Putamen (tissue), 1 donor: ENCODE results near the gene SLC66A2.

Experiments
- DNase-seq: peaks from one replicate; pipeline ENCODE4 v3.0.0-alpha.2; 2016; ENCODE audit warnings: low spot score

SLC66A2 gene

DNA sequence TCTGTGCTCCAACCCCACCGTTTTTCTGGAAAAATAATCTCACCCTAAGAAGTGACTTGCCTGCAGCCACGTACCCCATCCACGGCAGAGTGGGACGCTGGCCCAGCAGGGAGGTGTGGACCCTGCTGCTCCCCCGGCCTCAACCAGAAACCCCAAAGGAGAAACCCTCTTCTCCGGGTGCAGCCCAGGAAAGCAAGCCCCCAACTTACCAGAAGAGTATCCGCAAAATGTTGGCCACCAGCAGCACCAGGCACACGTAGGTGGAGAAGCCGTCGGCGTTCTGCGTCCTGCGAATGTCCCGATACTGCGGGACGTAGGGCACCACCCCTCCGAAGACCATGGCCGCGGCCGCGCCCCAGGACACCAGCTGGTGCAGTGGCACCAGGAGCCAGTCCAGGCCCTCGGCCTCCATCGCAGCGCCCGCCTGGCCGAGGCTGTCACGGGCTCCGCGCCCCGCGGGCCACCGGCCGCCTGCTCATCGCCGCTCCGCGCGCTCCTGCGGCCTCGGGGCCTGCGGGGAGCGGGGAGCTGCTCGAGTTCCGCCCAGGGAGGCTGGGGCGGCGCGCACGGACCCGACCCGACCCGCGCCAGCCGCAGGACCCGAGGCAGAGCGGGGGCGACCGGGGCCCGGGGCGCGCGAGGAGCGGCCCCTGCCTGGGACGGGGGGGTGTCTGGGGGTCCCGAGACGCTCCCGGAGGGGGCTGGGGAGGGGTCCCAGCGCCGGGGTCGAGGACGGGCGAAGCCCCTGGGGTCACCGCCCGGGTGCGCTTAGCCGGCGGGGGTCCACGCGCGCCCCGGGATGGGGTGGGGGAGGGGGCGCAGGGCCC lies 725 bp downstream of the SLC66A2 start:
- no peak for DNase-seq

DNA sequence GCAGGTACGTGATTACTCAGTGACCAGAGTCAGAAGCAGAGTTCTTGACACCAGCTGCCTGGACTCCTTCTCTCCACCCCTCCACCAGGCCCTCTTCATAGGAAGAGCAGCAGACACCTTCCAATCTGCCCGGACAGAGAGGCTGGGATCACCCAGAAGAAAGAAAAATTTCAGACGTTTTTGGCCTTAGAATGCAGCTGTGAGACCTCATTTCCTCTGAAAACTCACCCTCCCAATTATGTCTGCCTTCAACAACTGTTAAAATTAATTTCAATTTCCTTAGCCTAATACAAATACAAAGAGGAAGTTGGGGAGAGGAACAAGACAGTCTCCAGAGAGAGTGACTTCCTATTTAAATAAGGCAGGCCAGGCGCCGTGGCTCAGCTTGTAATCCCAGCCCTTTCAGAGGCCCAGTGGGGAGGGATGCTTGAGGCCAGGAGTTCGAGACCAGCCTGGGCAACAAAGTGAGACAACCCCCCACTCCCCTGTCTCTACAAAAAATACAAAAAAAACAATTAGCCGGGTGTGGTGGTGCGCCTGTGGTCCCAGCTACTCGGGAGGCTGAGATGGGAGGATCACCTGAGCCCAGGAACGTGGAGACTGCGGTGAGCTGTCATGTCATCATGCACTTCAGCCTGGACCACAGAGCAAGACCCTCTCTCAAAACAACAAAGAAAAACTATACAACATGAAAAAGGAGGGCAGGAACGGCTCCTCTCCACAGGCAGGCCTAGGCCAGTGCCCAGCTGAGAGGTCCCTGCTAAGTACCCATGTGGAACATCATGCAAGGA lies 1.6 kb downstream of the SLC66A2 start:
- no peak for DNase-seq

DNA sequence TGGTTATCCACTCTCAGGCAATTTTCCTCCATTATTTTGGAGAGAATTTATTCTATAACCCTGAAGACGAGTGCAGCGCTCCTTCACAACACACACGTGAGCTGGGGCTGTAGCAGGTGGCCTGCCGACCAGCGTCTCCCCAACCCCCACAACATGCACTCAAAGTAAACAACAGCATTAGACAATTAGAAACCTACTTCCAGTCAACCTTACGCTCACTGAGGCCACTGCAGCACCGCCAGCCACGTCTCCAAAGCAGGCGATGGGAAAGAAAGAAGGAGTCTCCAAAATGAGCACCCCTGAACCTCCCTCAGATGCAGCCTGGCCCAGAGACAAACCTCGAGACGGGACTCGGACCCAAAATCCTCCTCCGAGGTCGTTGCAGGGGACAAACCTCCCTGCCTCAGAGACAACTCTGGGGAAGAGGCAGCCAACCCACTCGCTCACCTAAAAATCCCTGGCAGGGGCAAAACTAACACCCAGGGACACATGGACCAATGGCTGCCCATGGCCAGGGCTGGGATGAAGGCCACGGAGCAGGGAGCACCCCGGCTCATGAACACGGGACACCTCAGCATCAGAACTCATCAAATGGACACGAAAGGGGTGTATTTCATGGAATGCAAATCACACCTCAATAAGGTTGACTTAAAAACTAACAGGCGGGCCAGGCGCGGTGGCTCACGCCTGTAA lies 2.6 kb downstream of the SLC66A2 start:
- DNase-seq = no peak

DNA sequence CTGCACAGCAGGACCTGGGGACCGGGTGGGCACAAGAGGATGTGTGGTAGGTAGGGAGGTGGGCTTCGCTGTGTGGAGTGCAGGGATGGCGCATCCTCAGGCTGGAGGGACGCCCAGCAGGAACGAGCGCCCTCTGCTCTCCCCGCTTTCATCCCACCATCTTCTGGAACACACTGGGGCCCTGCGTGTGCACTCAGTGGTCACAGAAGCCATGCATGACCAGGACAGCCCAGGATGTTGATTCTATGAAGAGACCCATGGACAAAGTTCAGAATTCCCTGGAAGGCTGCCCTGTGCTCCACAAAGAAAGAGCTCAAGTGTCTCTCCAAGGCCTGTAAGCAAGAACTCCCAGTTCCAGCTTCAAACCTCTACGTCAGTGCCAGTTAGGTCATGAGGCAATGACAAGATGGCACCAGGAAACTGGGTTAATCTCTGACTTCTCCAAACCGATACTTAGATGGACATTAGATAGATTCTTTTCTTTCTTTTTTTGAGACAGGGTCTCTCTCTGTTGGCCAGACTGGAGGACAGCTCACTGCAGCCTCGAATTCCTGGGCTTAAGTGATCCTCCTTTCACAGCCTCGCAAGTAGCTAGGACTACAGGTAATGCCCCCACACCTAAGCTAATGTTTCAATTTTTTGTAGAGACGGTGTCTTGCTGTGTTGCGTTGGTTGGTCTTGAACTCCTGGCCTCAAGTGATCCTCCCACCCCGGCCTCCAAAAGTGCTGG lies 3.4 kb downstream of the SLC66A2 start:
- no peak for DNase-seq

DNA sequence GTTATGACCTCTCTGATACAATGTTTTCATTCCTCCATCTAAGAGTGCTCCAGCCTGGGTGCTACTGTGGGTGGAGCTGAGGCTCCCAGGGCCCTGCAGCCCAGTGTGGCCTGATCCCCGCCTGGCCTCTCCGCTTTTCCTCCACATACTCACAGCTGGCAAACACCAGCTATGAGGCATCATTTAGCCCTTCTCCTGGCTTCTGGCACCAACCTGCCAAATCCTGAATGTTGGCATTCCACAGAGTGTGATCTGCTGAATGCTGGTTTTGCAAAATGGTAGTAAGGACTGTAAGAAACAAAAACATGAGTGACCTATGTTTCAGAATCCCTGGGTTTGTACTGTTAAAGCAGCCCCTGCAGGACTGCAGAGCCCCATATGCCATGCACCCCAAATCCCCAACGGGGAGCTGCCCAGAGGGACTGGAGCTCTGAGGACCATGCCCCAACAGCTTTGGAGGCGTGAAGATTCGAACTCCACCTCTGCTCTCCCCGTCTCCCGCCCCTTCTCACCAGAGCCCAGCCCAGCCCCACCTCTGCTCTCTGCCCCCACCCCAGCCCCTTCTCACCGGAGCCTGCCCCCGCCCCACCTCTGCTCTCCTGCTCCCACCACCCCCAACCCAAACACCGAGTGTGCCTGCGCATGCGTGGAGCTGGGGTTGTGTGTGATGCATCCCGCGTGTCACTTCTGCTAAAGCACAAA lies 4.2 kb downstream of the SLC66A2 start:
- no peak for DNase-seq

DNA sequence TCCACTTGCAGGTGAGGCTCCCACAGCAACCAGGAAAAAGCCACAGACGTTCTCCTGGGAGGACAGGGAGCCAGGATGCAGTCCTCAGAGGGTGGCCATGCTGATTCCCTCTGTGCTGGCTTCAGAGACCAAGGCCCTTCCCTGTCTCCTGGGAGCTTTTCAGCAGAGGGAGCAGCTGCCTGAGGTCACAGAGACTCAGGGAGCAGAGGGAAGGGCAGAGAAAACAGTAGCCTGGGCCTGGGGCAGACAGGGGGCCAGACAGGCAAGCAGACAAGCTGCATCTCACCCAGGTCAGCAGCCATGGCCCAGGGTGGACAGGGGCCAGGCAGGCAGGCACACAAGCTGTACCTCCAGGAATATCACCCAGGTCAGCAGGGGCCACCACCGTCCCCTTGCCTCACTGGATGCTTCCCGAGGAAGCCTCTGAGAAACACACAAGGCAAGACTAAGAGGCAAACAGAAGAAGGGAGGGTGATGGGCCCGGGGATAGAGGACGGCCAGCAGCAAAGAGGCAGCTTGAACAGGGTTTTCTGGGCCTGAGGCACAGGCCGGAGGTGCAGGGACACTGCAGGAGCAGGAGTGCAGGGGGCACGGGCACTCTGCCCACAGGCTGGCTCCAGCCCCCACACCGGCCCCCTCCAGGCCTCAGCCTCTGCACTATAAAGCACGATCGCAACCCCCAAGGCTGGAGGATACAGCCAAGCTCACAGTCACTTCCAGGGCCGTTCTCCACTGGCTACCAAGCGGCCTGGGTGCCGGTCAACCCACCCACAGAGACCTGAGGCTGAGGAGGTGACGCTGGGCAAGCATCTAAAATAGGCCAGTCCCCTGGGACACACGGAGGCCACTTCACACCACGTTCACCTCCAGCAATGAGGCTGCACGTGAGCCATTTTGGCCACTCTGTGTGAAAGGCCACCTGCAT lies 6.1 kb downstream of the SLC66A2 start:
- DNase-seq = no peak

DNA sequence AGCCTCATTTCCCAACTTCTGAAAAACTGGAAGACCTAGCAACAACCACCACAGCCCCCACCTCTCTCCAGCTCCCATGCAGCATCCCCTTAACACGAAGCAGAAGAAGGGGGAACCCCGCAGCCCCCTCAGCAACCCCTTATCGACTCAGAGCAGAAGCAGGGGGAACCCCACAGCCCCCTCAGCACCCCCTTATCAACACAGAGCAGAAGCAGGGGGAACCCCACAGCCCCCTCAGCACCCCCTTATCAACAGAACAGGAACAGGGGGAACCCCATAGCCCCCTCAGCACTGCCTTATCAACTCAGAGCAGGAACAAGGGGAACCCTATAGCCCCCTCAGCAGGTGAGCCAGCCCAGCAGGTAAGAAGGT lies 6.7 kb downstream of the SLC66A2 start:
- no peak for DNase-seq

DNA sequence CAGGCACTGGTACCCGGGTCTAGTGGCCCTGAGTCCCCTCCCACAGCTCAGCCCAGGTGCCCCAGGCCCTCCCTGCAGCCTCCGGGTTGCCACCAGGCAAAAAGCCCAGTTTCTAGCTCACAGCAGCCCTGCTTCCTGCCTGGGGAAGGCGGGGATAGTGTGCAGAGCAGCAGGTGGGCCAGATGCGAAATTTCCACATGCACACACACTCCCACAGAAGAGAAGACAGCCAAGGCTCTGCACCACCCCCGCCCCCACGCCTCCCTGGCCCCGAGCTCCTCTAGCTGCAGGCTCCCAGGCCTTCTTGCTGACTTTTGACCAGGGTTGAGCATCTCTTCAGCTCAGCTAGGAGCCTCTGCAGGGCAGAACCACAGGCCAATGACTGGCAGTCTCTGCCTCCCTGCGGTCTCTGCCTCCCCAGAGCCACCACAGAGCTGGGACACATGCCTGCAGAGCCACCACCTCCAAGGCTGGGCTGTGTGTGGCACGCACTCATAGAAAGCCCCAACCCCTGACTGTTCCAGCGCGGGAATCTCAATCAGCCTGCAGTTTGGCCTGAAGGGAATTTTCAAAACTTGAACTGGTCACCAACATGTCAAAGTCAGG lies 7.2 kb downstream of the SLC66A2 start:
- DNase-seq = no peak

DNA sequence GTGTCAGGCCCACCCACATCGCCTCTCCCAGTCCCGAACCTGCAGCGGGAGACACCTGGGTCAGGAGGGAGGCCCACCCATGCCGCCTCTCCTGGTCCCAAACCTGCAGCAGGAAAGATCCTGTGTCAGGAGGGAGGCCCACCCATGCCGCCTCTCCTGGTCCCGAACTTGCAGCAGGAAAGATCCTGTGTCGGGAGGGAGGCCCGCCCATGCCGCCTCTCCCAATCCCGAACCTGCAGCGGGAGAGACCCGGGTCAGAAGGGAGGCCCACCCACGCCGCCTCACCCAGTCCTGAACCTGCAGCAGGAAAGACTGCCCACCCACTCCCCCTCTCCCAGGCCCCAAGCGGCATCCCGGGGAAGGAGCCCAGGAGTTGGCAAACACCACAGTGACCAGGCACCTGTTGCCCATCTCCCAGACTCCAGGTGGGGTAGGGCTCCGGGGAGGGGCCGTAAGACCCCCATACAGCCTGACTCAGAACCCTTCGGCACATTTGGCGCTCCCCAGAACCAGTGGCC lies 7.8 kb downstream of the SLC66A2 start:
- DNase-seq = no peak

DNA sequence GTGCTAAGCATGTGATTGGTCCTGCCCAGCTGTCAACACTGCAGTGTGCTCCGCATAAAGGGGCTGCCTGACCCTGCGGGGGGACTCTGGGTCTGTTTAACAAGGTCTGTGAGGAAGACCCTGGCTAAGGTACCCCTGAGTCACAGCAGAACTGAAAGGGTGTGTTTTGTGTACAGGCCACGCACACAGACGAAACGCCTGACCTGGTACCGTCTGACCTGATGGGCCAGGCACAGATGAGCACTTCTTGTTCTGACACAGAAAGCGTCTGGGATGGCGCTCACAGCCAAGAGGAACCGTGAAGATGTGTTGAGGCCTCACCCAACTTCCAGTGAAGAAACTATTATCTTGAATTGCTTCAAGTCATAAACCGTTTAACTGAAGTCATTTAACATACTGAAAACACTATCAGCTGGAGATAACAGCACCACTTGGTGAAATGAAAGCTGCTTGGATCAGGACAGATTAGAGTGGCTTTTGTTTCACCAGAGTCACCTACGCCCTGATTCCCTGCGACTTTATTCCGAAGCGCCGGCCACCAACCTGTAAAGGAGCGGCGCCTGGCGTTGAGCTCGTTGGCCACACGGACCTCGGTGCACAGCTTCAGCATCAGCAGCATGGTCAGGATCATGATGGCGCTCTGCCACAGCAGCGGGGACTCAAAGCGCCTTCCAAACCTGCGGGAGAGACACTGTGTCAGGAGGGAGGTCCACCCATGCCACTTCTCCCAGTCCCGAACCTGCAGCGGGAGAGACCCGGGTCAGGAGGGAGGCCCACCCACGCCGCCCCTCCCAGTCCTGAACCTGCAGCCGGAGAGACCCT lies 8.5 kb downstream of the SLC66A2 start:
- no peak for DNase-seq

DNA sequence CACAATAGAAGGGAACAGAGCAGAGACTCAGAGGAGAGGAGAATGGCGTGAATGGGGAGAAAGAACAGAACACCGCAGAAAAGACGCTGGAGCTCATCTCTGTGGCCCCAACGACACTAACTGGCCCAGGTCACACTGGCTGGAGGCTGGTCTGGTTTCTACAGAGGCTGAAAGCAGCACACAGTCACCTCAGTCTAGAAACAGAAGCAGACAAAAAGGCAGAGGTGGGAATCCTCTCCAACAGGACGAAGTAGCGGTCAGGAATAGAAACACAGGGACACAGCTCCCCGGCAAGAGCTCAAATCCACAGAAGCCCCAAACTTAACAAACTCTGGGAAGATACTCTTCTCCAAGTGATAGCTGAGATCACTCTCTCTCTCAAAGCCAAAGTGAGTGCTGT lies 9.2 kb downstream of the SLC66A2 start:
- DNase-seq = no peak

DNA sequence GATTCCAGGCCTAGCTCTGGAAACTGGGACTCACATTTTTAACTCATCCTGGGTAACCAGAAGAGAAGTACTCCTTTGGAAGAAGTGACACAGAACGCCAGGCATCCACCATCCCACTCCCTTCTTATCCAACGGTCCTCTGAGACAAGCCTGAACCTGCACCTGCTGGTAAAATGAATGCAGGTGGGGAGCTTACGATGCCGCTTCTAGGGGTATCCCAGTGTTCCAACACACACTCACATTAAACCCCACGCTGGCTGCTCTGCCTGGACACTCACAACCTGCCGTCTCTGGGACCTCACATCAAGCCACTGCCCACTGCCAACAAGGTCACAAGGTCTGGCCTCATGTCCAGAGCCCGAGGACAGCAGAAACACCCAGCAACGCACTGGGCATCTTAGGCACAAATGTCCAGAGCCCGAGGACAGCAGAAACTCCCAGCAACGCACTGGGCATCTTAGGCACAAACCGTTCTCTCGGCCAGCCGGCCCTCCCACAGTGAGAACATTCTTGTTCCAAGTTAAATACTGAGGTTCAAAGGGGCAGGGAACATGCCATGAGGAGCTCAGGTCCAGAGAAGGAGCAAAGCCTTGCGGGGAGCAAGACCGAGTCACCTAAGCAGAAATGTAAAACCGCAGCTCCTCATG lies 9.9 kb downstream of the SLC66A2 start:
- DNase-seq = no peak

DNA sequence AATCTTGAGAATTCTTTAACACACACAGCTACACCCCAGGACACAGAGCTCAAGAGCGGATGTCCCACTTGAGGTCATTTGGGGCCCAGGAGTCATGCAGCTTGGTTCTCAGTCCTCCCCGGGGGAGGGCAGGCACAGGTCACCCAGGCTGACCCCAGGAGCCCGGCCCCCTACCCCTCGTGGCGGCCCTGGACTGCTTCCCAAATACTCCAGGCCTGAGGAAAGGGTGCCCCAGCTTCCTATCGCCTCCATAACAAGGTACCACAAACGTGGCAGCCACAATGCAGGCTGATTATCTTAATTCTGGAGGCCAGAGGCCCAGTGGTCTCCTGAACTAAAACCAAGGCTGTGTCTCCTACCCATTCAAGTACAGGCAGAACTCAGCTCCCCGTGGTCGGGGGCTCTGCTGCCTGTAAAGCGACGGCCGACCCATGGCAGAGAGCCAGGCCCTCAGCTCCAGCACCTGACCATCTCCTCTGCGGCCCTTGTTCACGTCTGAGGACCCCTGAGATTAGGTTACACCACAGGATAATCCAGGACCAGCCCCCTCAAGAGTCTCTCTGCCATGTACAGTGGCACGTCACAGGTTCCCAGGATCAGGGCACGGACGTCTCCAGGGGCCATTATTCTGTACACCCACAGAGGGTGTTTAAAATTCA lies 10.5 kb downstream of the SLC66A2 start:
- DNase-seq = no peak

DNA sequence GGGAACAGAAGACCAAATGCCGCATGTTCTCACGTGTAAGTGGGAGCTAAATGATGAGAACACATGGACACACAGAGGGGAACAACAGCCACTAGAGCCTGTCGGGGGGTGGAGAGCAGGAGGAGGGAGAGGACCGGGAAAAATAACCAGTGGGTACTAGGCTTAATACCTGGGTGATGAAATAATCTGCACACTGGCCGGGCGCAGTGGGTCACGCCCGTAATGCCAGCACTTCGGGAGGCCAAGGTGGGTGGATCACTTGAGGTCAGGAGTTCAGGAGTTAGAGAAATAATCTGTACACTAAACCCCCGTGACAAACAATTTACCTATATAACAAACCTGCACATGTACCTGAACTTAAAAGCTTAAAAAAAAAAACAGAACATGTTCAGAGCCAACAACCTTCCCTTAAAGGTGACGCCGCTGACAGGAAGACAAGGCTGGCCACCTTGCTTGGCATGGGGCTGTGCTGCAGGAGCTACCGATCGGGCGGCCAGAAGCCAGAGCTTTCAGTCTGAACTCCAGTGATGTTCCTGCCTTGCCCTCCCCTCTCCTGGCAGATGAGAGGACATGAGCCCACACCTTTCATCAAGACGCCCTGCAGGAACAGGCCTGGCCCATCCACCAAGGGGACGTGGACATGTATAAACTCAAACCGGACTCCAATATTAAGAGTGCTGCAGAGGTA lies 11.2 kb downstream of the SLC66A2 start:
- DNase-seq = no peak

DNA sequence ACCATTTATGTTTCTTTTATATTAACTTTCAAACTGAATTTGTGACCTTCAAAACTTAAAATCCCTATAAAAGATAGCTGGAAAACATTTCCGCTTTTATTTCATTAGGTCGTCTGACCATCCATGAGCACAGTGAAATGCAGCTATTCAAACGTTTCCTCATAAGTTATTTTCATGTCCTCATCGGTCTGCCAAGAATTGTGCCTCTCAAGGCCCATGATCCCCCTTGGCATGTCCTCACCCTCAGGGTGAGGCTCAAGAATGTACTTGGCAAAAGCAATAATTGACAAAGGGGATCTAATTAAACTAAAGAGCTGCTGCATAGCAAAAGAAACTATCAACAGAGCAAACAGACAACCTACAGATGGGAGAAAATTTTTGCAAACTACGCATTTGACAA lies 12.4 kb downstream of the SLC66A2 start:
- DNase-seq = no peak

DNA sequence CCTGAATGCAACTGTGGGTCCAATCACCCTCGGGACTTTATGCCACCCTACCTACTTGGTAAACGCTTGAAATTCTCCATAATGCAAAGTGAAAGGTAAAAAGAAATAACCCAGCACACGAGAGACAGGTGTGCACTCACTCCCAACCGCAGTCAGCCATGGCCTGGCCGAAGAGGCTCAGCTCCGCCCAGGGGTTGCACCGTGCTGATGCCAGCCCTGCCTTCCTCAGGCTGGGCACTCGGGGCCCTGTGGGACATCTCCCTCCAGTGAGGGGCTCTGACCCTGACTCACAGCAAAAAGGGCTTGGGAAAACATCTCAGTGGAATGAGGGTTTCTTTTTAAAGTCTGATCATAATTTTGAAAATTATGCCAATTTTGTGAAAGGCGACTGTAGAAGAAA lies 13.3 kb downstream of the SLC66A2 start:
- DNase-seq = no peak
